Fibroblast of lung (primary cell): Measurements from ENCODE around the gene AKT1S1. TPM values are rescaled to one million over a fixed set of nuclear protein-coding genes. Genes with fewer than 3 reads are reported as not detected.

Experiments
- DNase-seq, 2 donors: peaks; one replicate each; pipeline versions ENCODE4 v3.0.0 to v3.0.0-alpha.2; 2010; ENCODE audit warnings: low read depth in 2 of 2
- H2AFZ ChIP-seq: 2 replicates; pipeline ENCODE4 v1.5.1; 2012; ENCODE audit warnings: low read length, control low read depth, inconsistent platforms
- H3K27ac ChIP-seq: 2 replicates; pipeline ENCODE4 v1.5.1; 2011; ENCODE audit warnings: low read length, control low read depth; ENCODE audit not compliant: insufficient read depth
- H3K27me3 ChIP-seq: 2 replicates; pipeline ENCODE4 v1.5.1; 2011; ENCODE audit warnings: mild to moderate bottlenecking, low read length; ENCODE audit not compliant: control insufficient read depth, insufficient read depth
- H3K36me3 ChIP-seq: 2 replicates; pipeline ENCODE4 v1.5.1; 2011; ENCODE audit warnings: low read length; ENCODE audit not compliant: control insufficient read depth, insufficient read depth
- H3K4me1 ChIP-seq: 2 replicates; pipeline ENCODE4 v1.5.1; 2011; ENCODE audit warnings: low read length; ENCODE audit not compliant: control insufficient read depth, insufficient read depth; ENCODE audit errors: extremely low read depth
- H3K4me2 ChIP-seq: 2 replicates; pipeline ENCODE4 v1.5.1; 2011; ENCODE audit warnings: low read length, control low read depth; ENCODE audit not compliant: insufficient read depth; ENCODE audit errors: extremely low read depth
- H3K4me3 ChIP-seq, 4 experiments: fragments of 200-600 bp in 1 of 4; sonication (generic) in 1 of 4; replicated peaks in 1 of 4; 2 replicates each; pipeline ENCODE4 v1.5.1; 2011 to 2016; ENCODE audit warnings: low read length in 4 of 4, low read depth in 3 of 4, mild to moderate bottlenecking in 3 of 4, control low read depth in 2 of 4, inconsistent platforms in 1 of 4, mixed read lengths in 1 of 4; ENCODE audit not compliant: insufficient read depth in 1 of 4; ENCODE audit errors: control extremely low read depth in 1 of 4
- H3K79me2 ChIP-seq: 2 replicates; pipeline ENCODE4 v1.5.1; 2012; ENCODE audit warnings: mild to moderate bottlenecking, low read length, inconsistent platforms; ENCODE audit not compliant: control insufficient read depth, insufficient read depth
- H3K9ac ChIP-seq: 2 replicates; pipeline ENCODE4 v1.5.1; 2011; ENCODE audit warnings: mild to moderate bottlenecking, low read length, control low read depth; ENCODE audit not compliant: insufficient read depth
- H3K9me3 ChIP-seq: 2 replicates; pipeline ENCODE4 v1.5.1; 2012; ENCODE audit warnings: low read depth, low read length; ENCODE audit not compliant: control insufficient read depth, insufficient read depth
- H4K20me1 ChIP-seq: 2 replicates; pipeline ENCODE4 v1.5.1; 2011; ENCODE audit warnings: low read length; ENCODE audit not compliant: control insufficient read depth, insufficient read depth; ENCODE audit errors: extremely low read depth
- EZH2 ChIP-seq: IDR thresholded peaks from 2 replicates; pipeline ENCODE4 v1.5.1; 2012; ENCODE audit warnings: low read length, control low read depth, mild to moderate bottlenecking; ENCODE audit errors: missing control alignments
- polyA plus RNA-seq, 2 donors: library from polyadenylated mRNA; depleted of rRNA in 1 of 2; stranded (reverse) in 1 of 2; unstranded in 1 of 2; fragments of >200 nt; gene quantifications; 2 replicates each; pipeline ENCODE4 v1.2.1, GENCODE V29; 2011 to 2012; ENCODE audit warnings: missing spikeins in 1 of 2
- total RNA-seq: library from RNA; depleted of rRNA; stranded (reverse); fragments of >200 nt; gene quantifications from 2 replicates; pipeline ENCODE4 v1.2.1, GENCODE V29; 2014
- TF ChIP-seq, protein P1 (sequence below), 2 donors: IDR thresholded peaks in 1 of 2; conservative IDR thresholded peaks in 1 of 2; 1 replicate in 1 of 2; 2 replicates in 1 of 2; pipeline ENCODE4 v1.5.1; 2011 to 2012; ENCODE audit warnings: low read length in 2 of 2, control low read depth in 1 of 2, inconsistent platforms in 1 of 2, low read depth in 1 of 2, mild to moderate bottlenecking in 1 of 2

Gene AKT1S1
- total and polyA plus RNA-seq, 2 donors (not counting 1 experiment from before 2014, with no cell fraction given): 12.2 to 37.4 TPM

DNA sequence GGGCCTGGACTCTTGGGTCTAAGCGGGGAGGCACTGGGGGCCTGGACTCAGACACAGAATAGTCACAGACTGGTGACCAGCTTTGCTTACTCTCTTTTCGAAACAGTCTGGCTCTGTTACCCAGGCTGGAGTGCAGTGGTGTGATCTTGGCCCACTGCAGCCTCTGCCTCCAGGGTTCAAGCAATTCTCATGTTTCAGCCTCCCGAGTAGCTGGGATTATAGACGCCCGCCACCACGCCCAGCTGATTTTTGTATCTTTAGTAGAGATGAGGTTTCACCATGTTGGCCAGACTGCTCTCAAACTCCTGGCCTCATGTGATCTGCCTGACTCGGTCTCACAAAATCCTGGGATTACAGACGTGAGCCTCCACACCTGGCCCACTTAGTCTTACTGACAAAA lies 48.0 kb downstream of the AKT1S1 start:
- H3K4me3 ChIP-seq: no peak overlapping the region
- H4K20me1 ChIP-seq: no peaks in the 10 kb centered on the region
- no peak overlapping the region for H3K9ac ChIP-seq
- H3K36me3 ChIP-seq: peaks cover 13% of the 10 kb centered on the region
- H3K4me2 ChIP-seq: no peak overlapping the region
- TF ChIP-seq EZH2: no peak
- TF ChIP-seq, protein P1, sequence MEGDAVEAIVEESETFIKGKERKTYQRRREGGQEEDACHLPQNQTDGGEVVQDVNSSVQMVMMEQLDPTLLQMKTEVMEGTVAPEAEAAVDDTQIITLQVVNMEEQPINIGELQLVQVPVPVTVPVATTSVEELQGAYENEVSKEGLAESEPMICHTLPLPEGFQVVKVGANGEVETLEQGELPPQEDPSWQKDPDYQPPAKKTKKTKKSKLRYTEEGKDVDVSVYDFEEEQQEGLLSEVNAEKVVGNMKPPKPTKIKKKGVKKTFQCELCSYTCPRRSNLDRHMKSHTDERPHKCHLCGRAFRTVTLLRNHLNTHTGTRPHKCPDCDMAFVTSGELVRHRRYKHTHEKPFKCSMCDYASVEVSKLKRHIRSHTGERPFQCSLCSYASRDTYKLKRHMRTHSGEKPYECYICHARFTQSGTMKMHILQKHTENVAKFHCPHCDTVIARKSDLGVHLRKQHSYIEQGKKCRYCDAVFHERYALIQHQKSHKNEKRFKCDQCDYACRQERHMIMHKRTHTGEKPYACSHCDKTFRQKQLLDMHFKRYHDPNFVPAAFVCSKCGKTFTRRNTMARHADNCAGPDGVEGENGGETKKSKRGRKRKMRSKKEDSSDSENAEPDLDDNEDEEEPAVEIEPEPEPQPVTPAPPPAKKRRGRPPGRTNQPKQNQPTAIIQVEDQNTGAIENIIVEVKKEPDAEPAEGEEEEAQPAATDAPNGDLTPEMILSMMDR (conservative IDR thresholded peaks at IDR 0.05 in 1 of 2, IDR thresholded peaks at IDR 0.05 in 1 of 2; ENCODE audit: low read depth in 1 of 2, low read length in 2 of 2): no peak
- H3K27ac ChIP-seq: no peak overlapping the region
- H3K9me3 ChIP-seq: no peaks in the 10 kb centered on the region
- no peak for DNase-seq
- H3K27me3 ChIP-seq: no peaks in the 10 kb centered on the region
- no peak overlapping the region for H2AFZ ChIP-seq
- H3K79me2 ChIP-seq: no peaks in the 10 kb centered on the region
- H3K4me1 ChIP-seq: no peaks in the 10 kb centered on the region

DNA sequence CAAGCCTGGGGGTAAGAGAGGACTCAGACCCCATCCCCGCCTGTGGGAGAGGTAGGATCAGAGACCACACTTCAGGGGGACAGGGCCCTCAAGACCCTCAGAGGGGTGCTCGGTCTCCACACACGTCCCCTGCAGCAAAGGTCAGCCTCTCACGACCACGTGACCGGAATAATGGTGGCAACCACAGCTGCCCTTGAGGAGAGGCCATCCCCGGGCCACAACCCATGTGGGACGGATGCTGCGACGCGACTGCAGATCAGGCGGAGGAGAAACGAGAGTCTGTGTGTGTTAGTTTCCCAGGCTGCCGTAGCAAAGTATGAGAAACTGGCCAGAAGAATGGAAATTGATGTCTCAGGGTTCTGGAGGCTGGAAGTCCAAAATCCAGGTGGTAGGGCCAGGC lies 50.1 kb downstream of the AKT1S1 start:
- TF ChIP-seq, protein P1 (conservative IDR thresholded peaks at IDR 0.05 in 1 of 2, IDR thresholded peaks at IDR 0.05 in 1 of 2; ENCODE audit: low read depth in 1 of 2, low read length in 2 of 2): no peak
- TF ChIP-seq EZH2: no peak
- Histone ChIP-seq H3K27ac (no peak overlapping the region), H4K20me1 (no peaks in the 10 kb centered on the region), H3K36me3 (peaks cover 15% of the 10 kb centered on the region), H3K4me1 (no peaks in the 10 kb centered on the region), H3K79me2 (peaks cover 5% of the 10 kb centered on the region), H2AFZ (no peak overlapping the region), H3K9ac (no peak overlapping the region), H3K4me2 (no peak overlapping the region), H3K9me3 (no peaks in the 10 kb centered on the region), H3K4me3 (no peak overlapping the region), H3K27me3 (no peaks in the 10 kb centered on the region)
- DNase-seq: no peak

DNA sequence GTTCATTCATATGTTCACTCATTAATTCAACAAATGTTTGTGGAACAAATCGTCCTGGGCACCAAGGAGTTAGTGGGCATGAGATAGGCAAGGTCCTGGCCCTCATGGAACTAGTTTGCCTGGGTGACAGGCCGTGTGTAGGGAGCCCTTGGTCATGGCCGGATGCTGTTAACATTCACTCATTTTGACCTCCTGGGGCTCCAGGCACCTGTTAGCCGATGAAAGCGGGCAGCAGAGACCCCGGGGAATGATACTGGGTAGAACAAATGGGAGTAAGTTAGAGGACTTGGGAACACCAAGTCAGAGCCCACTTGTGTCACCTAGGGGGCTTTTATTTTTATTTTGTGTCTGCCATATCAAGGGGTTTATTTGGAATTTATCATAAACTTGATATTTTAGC lies 52.5 kb downstream of the AKT1S1 start:
- Histone ChIP-seq H4K20me1 (no peaks in the 10 kb centered on the region), H3K4me1 (no peaks in the 10 kb centered on the region), H3K79me2 (peaks cover 7% of the 10 kb centered on the region), H3K4me2 (no peak overlapping the region), H3K27me3 (no peaks in the 10 kb centered on the region), H3K4me3 (no peak overlapping the region), H3K36me3 (peaks cover 6% of the 10 kb centered on the region), H2AFZ (no peak overlapping the region), H3K9ac (no peak overlapping the region), H3K9me3 (no peaks in the 10 kb centered on the region), H3K27ac (no peak overlapping the region)
- TF ChIP-seq, protein P1 (conservative IDR thresholded peaks at IDR 0.05 in 1 of 2, IDR thresholded peaks at IDR 0.05 in 1 of 2; ENCODE audit: low read depth in 1 of 2, low read length in 2 of 2): no peak
- no peak for TF ChIP-seq EZH2
- no peak for DNase-seq
